A673 (cell line): Measurements from ENCODE around the gene BABAM2. TPM values are rescaled to one million over a fixed set of nuclear protein-coding genes. Genes with fewer than 3 reads are reported as not detected.

Source experiments
- BruUV-seq: library from RNA; stranded (reverse); fragments of 400-500 nt; replicated peaks from 2 replicates; lab custom pipeline; 2021; lab: Mats Ljungman, UMichigan
- CTCF ChIA-PET: fragments of 300-600 bp; sonication (Branson Sonifier 250); formaldehyde crosslinking; loops from one replicate; lab custom pipeline; 2022; ENCODE audit warnings: antibody characterized with exemption; lab: Charles Lee
- POLR2A ChIA-PET: fragments of 300-600 bp; sonication (Branson Sonifier 250); formaldehyde crosslinking; loops from one replicate; lab custom pipeline; 2022; ENCODE audit warnings: antibody characterized with exemption; ENCODE audit not compliant: low non-redundant PET; lab: Charles Lee
- DNase-seq: peaks from one replicate; pipeline ENCODE4 v3.0.0-alpha.2; 2015; ENCODE audit warnings: low spot score
- H3K27ac ChIP-seq: fragments of 200-600 bp; sonication (generic); 2 replicates; pipeline ENCODE4 v1.5.1; 2016; ENCODE audit warnings: mixed run types, low read depth, mild to moderate bottlenecking, mixed read lengths, antibody characterized with exemption, low read length; ENCODE audit not compliant: poor library complexity, severe bottlenecking
- H3K27me3 ChIP-seq: fragments of 200-600 bp; sonication (generic); replicated peaks from 2 replicates; pipeline ENCODE4 v1.6.1; 2017; ENCODE audit warnings: mixed run types, low read depth, mild to moderate bottlenecking, mixed read lengths, antibody characterized with exemption, low read length; ENCODE audit not compliant: insufficient read depth, poor library complexity
- H3K36me3 ChIP-seq: fragments of 200-600 bp; sonication (generic); 2 replicates; pipeline ENCODE4 v1.6.1; 2016; ENCODE audit warnings: mixed run types, mild to moderate bottlenecking, mixed read lengths, antibody characterized with exemption, low read length; ENCODE audit not compliant: insufficient read depth, poor library complexity, severe bottlenecking
- H3K4me1 ChIP-seq: fragments of 200-600 bp; sonication (generic); 2 replicates; pipeline ENCODE4 v1.6.1; 2017; ENCODE audit warnings: mixed run types, mild to moderate bottlenecking, mixed read lengths, antibody characterized with exemption, low read length; ENCODE audit not compliant: insufficient read depth, poor library complexity, severe bottlenecking
- H3K4me3 ChIP-seq: fragments of 200-600 bp; sonication (generic); 2 replicates; pipeline ENCODE4 v1.5.1; 2016; ENCODE audit warnings: low read depth, mixed run types, mild to moderate bottlenecking, mixed read lengths, low read length; ENCODE audit not compliant: poor library complexity, severe bottlenecking
- H3K9me3 ChIP-seq: fragments of 200-600 bp; sonication (generic); 2 replicates; pipeline ENCODE4 v1.6.1; 2016; ENCODE audit warnings: mixed run types, low read depth, mild to moderate bottlenecking, mixed read lengths, antibody characterized with exemption, low read length; ENCODE audit not compliant: poor library complexity, severe bottlenecking
- EZH2 ChIP-seq: fragments of 200-600 bp; sonication (generic); IDR thresholded peaks from 2 replicates; pipeline ENCODE4 v1.6.1; 2017; ENCODE audit warnings: borderline replicate concordance, low read depth, mild to moderate bottlenecking, mixed read lengths, antibody characterized with exemption, low read length; ENCODE audit not compliant: poor library complexity, severe bottlenecking
- intact Hi-C: fragments of 100-400 bp; cut with micrococcal nuclease; formaldehyde crosslinking; loops from one replicate; pipeline ENCODE4 v1.10.0; 2022; ENCODE audit not compliant: unreplicated experiment
- total RNA-seq: library from RNA; stranded (reverse); gene quantifications from 2 replicates; pipeline ENCODE4 v1.2.3, GENCODE V29; 2021
- TF ChIP-seq, protein P1 (sequence below): fragments of 300-800, 200-600 bp; sonication (generic); conservative IDR thresholded peaks from 2 replicates; pipeline ENCODE4 v1.5.1; 2017; ENCODE audit warnings: low read depth, mild to moderate bottlenecking, antibody characterized with exemption, low read length, moderate library complexity, mixed read lengths

BABAM2 gene
- total RNA-seq, 1 experiment from 2014 or later, result 21.8 TPM

- no peak overlapping the region for H3K27ac ChIP-seq
- DNase-seq, result no peak
- CTCF ChIA-PET, result no interaction called here
- H3K27me3 ChIP-seq, result no peaks in the 10 kb centered on the region
- POLR2A ChIA-PET, result no interaction called here
- no TSS peak for BruUV-seq
- H3K4me1 ChIP-seq, result no peaks in the 10 kb centered on the region
- H3K9me3 ChIP-seq, result no peaks in the 10 kb centered on the region
- H3K4me3 ChIP-seq, result no peak overlapping the region
- no peaks in the 10 kb centered on the region for H3K36me3 ChIP-seq
- TF ChIP-seq EZH2, result no peak
- TF ChIP-seq, protein P1, sequence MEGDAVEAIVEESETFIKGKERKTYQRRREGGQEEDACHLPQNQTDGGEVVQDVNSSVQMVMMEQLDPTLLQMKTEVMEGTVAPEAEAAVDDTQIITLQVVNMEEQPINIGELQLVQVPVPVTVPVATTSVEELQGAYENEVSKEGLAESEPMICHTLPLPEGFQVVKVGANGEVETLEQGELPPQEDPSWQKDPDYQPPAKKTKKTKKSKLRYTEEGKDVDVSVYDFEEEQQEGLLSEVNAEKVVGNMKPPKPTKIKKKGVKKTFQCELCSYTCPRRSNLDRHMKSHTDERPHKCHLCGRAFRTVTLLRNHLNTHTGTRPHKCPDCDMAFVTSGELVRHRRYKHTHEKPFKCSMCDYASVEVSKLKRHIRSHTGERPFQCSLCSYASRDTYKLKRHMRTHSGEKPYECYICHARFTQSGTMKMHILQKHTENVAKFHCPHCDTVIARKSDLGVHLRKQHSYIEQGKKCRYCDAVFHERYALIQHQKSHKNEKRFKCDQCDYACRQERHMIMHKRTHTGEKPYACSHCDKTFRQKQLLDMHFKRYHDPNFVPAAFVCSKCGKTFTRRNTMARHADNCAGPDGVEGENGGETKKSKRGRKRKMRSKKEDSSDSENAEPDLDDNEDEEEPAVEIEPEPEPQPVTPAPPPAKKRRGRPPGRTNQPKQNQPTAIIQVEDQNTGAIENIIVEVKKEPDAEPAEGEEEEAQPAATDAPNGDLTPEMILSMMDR, result no peak
- intact Hi-C loops, result no loop called here
These were observed 237.9 kb downstream of the BABAM2 start for GRCh38 chr2:28128281-28128950.

GRCh38 chr2:28129955-28130695 is 239.6 kb downstream of the BABAM2 start:
- CTCF ChIA-PET, result no interaction called here
- peaks cover under 1% of the 10 kb centered on the region for H3K4me1 ChIP-seq

GRCh38 chr2:28133778-28134177 is 243.2 kb downstream of the BABAM2 start:
- Histone ChIP-seq H3K4me1 (peaks cover 28% of the 10 kb centered on the region), H3K9me3 (no peaks in the 10 kb centered on the region), H3K36me3 (no peaks in the 10 kb centered on the region), H3K27me3 (no peaks in the 10 kb centered on the region), H3K4me3 (no peak overlapping the region), H3K27ac (no peak overlapping the region)
- TF ChIP-seq EZH2, result no peak
- TF ChIP-seq, protein P1, result no peak
- no peak for DNase-seq
- ChIA-PET POLR2A (no interaction called here), CTCF (no interaction called here)
- BruUV-seq, result no TSS peak
- intact Hi-C loops, result no loop called here

More at GRCh38 chr2:28129955-28130695, 239.6 kb downstream of the BABAM2 start:
- TF ChIP-seq, protein P1, result no peak
- TF ChIP-seq EZH2, result no peak
- POLR2A ChIA-PET, result interaction anchor here (0.6 kb wide), 1 partner anchor 47 kb away, joined by 4 read pairs; no protein-coding TSS in a partner anchor
- Histone ChIP-seq H3K9me3 (no peaks in the 10 kb centered on the region), H3K4me3 (no peak overlapping the region), H3K27ac (no peak overlapping the region), H3K36me3 (no peaks in the 10 kb centered on the region), H3K27me3 (no peaks in the 10 kb centered on the region)
- BruUV-seq, result no TSS peak
- DNase-seq, result no peak
- intact Hi-C loops, result no loop called here
